H1 (cell line): ENCODE results near the gene SEMA3G. TPM values are rescaled to one million over a fixed set of nuclear protein-coding genes. Genes with fewer than 3 reads are reported as not detected.

ENCODE experiments used
- CTCF ChIA-PET: fragments of 300-600 bp; sonication (Branson Sonifier 250); formaldehyde crosslinking; loops from one replicate; lab custom pipeline; 2021; ENCODE audit not compliant: partially characterized antibody; lab: Charles Lee
- POLR2A ChIA-PET: fragments of 300-600 bp; sonication (Branson Sonifier 250); formaldehyde crosslinking; loops from one replicate; lab custom pipeline; 2021; ENCODE audit warnings: inconsistent platforms; ENCODE audit not compliant: partially characterized antibody; lab: Charles Lee
- DNase-seq, 2 experiments: peaks; one replicate each; pipeline versions ENCODE4 v3.0.0 to v3.0.0-alpha.2; 2010 to 2022; ENCODE audit warnings: low spot score in 2 of 2, low read depth in 1 of 2, mixed read lengths in 1 of 2
- FAIRE-seq: peaks from 2 replicates; lab custom pipeline; 2011; peaks lifted over from hg19 to GRCh38; lab: Jason Lieb, UNC
- H2AFZ ChIP-seq: 2 replicates; pipeline ENCODE4 v1.8.1; 2012; ENCODE audit warnings: low read length, inconsistent platforms
- H2AK5ac ChIP-seq: 2 replicates; pipeline ENCODE4 v1.6.1; 2013; ENCODE audit warnings: low read depth, low read length
- H2BK120ac ChIP-seq: replicated peaks from 2 replicates; pipeline ENCODE3; 2013; ENCODE audit warnings: low read depth, low read length, inconsistent platforms
- H2BK12ac ChIP-seq: 2 replicates; pipeline ENCODE4 v1.6.1; 2013; ENCODE audit warnings: low read depth, low read length
- H2BK15ac ChIP-seq: 2 replicates; pipeline ENCODE4 v1.6.1; 2013; ENCODE audit warnings: low read length
- H2BK20ac ChIP-seq: 2 replicates; pipeline ENCODE4 v1.6.1; 2013; ENCODE audit warnings: low read length
- H2BK5ac ChIP-seq: 2 replicates; pipeline ENCODE4 v1.6.1; 2013; ENCODE audit warnings: low read depth, low read length
- H3K14ac ChIP-seq: 2 replicates; pipeline ENCODE4 v1.6.1; 2013; ENCODE audit warnings: inconsistent platforms; ENCODE audit not compliant: insufficient read length
- H3K18ac ChIP-seq: 2 replicates; pipeline ENCODE4 v1.6.1; 2013; ENCODE audit warnings: low read length; ENCODE audit errors: extremely low read depth
- H3K23ac ChIP-seq: 2 replicates; pipeline ENCODE4 v1.6.1; 2013; ENCODE audit warnings: inconsistent platforms; ENCODE audit not compliant: insufficient read length
- H3K23me2 ChIP-seq: 2 replicates; pipeline ENCODE4 v1.6.1; 2013; ENCODE audit warnings: low read depth, low read length
- H3K27ac ChIP-seq: 2 replicates; pipeline ENCODE4 v1.6.1; 2011; ENCODE audit warnings: low read depth, low read length, inconsistent platforms
- H3K27me3 ChIP-seq, 4 experiments: replicated peaks in 1 of 4; 1 replicate in 1 of 4; 2 replicates in 3 of 4; pipeline versions ENCODE4 v1.6.1 to v1.8.1; 2011 to 2013; ENCODE audit warnings: low read length in 3 of 4, mild to moderate bottlenecking in 3 of 4, inconsistent platforms in 2 of 4, mixed read lengths in 2 of 4, moderate library complexity in 1 of 4; ENCODE audit not compliant: control insufficient read depth in 3 of 4, insufficient read depth in 3 of 4; ENCODE audit errors: extremely low read depth in 1 of 4
- H3K36me3 ChIP-seq, 4 experiments: 2 replicates each; pipeline versions ENCODE4 v1.6.1 to v1.8.1; 2011 to 2013; ENCODE audit warnings: mild to moderate bottlenecking in 4 of 4, low read length in 3 of 4, moderate library complexity in 2 of 4, control low read depth in 1 of 4, inconsistent platforms in 1 of 4; ENCODE audit not compliant: insufficient read depth in 4 of 4, control insufficient read depth in 2 of 4
- H3K4ac ChIP-seq: replicated peaks from 2 replicates; pipeline ENCODE3; 2013; ENCODE audit warnings: low read length, low read depth, mixed read lengths, inconsistent platforms; ENCODE audit not compliant: insufficient read length
- H3K4me1 ChIP-seq, 4 experiments: replicated peaks in 1 of 4; 1 replicate in 1 of 4; 2 replicates in 3 of 4; pipeline versions ENCODE4 v1.6.1 to v1.8.1; 2011 to 2013; ENCODE audit warnings: low read length in 3 of 4, inconsistent platforms in 2 of 4, mixed read lengths in 1 of 4; ENCODE audit not compliant: insufficient read depth in 4 of 4, control insufficient read depth in 3 of 4
- H3K4me2 ChIP-seq, 2 experiments: 2 replicates each; pipeline versions ENCODE4 v1.6.1 to v1.8.1; 2011 to 2013; ENCODE audit warnings: low read depth in 2 of 2, low read length in 2 of 2, control low read depth in 1 of 2, inconsistent platforms in 1 of 2, mild to moderate bottlenecking in 1 of 2; ENCODE audit not compliant: insufficient read depth in 1 of 2
- H3K4me3 ChIP-seq, 4 experiments: fragments of 200-600, 300-600 bp in 1 of 4; sonication (generic), shearing (Covaris generic), sonication (Bioruptor Twin) in 1 of 4; 2 replicates each; pipeline versions ENCODE4 v1.5.1 to v1.8.1; 2011 to 2016; ENCODE audit warnings: low read length in 4 of 4, low read depth in 3 of 4, control low read depth in 2 of 4, inconsistent platforms in 2 of 4, mild to moderate bottlenecking in 2 of 4, mixed read lengths in 1 of 4, moderate library complexity in 1 of 4; ENCODE audit not compliant: insufficient read depth in 2 of 4; ENCODE audit errors: extremely low read depth in 1 of 4
- H3K56ac ChIP-seq: replicated peaks from 2 replicates; pipeline ENCODE3; 2013; ENCODE audit warnings: low read depth, mild to moderate bottlenecking, mixed read lengths, low read length, inconsistent platforms; ENCODE audit not compliant: insufficient read length
- H3K79me1 ChIP-seq: 2 replicates; pipeline ENCODE4 v1.6.1; 2013; ENCODE audit warnings: low read depth, low read length, control low read depth
- H3K79me2 ChIP-seq, 2 experiments: 2 replicates each; pipeline versions ENCODE4 v1.6.1 to v1.8.1; 2012 to 2013; ENCODE audit warnings: low read length in 2 of 2, mild to moderate bottlenecking in 2 of 2, inconsistent platforms in 1 of 2; ENCODE audit not compliant: insufficient read depth in 2 of 2, control insufficient read depth in 1 of 2
- H3K9ac ChIP-seq, 4 experiments: replicated peaks in 1 of 4; 1 replicate in 1 of 4; 2 replicates in 3 of 4; pipeline versions ENCODE4 v1.6.1 to v1.8.1; 2011 to 2013; ENCODE audit warnings: low read depth in 3 of 4, low read length in 3 of 4, control low read depth in 2 of 4, mild to moderate bottlenecking in 2 of 4, moderate library complexity in 2 of 4, inconsistent platforms in 1 of 4; ENCODE audit errors: extremely low read depth in 1 of 4
- H3K9me3 ChIP-seq, 2 experiments: 2 replicates each; pipeline versions ENCODE4 v1.6.1 to v1.8.1; 2012 to 2013; ENCODE audit warnings: mild to moderate bottlenecking in 2 of 2, moderate library complexity in 2 of 2, control low read depth in 1 of 2, inconsistent platforms in 1 of 2, low read depth in 1 of 2, low read length in 1 of 2, mixed read lengths in 1 of 2; ENCODE audit not compliant: insufficient read depth in 2 of 2
- H4K20me1 ChIP-seq, 2 experiments: replicated peaks in 1 of 2; 2 replicates each; pipeline versions ENCODE3 to v1.8.1; 2011 to 2013; ENCODE audit warnings: inconsistent platforms in 2 of 2, low read length in 2 of 2, mild to moderate bottlenecking in 1 of 2; ENCODE audit not compliant: insufficient read depth in 2 of 2, control insufficient read depth in 1 of 2
- H4K5ac ChIP-seq: 2 replicates; pipeline ENCODE4 v1.6.1; 2013; ENCODE audit warnings: low read length, low read depth, mixed read lengths, inconsistent platforms; ENCODE audit not compliant: insufficient read length
- H4K8ac ChIP-seq: 2 replicates; pipeline ENCODE4 v1.8.0; 2013; ENCODE audit warnings: mild to moderate bottlenecking, moderate library complexity, low read length, inconsistent platforms; ENCODE audit not compliant: insufficient read depth; ENCODE audit errors: extremely low read depth
- H4K91ac ChIP-seq: replicated peaks from 2 replicates; pipeline ENCODE3; 2013; ENCODE audit warnings: low read length, mixed read lengths, inconsistent platforms; ENCODE audit not compliant: insufficient read length
- EGR1 ChIP-seq: IDR thresholded peaks from 2 replicates; pipeline ENCODE4 v1.6.1; 2011; ENCODE audit warnings: low read depth, low read length, borderline replicate concordance
- WGBS, 2 experiments: shearing (Covaris generic) in 1 of 2; methylation state at CpG; one replicate each; pipeline versions ENCODE4 v1.1.6 to v1.1.7; 2013 to 2015; ENCODE audit warnings: low lambda C conversion rate in 2 of 2, mixed read lengths in 2 of 2, inconsistent platforms in 1 of 2, low coverage in 1 of 2, missing lambda C conversion rate in 1 of 2; ENCODE audit not compliant: insufficient replicate concordance in 2 of 2, insufficient coverage in 1 of 2, insufficient read length in 1 of 2; ENCODE audit errors: extremely low coverage in 1 of 2, missing lambda C conversion rate in 1 of 2; 5-methylcytosine and 5-hydroxymethylcytosine counted together
- polyA plus RNA-seq, 7 experiments: library from polyadenylated mRNA; depleted of rRNA in 3 of 7; stranded (reverse) in 5 of 7; unstranded in 2 of 7; fragments of >200 nt in 5 of 7; fragments of 200-250 nt in 2 of 7; gene quantifications; 1 replicate in 5 of 7; 2 replicates in 1 of 7; 4 replicates in 1 of 7; pipeline versions ENCODE4 v1.2.1 to v1.2.3, GENCODE V29; 2011 to 2013; ENCODE audit warnings: missing spikeins in 2 of 7, mixed read lengths in 2 of 7
- total RNA-seq: library from RNA; stranded (reverse); fragmentation: NEBNext Ultra II Directional; extraction: Animal tissue kit (Norgen Biotek cat#: 25700); gene quantifications from 2 replicates; pipeline ENCODE4 v1.2.1, GENCODE V29; 2021
- TF ChIP-seq, protein P1 (sequence below): IDR thresholded peaks from 2 replicates; pipeline ENCODE4 v1.6.1; 2012; ENCODE audit warnings: inconsistent platforms

The SEMA3G gene
- total and polyA plus RNA-seq, 2 of the 8 experiments (the other 6 are each of a cell fraction or from before 2014, with no cell fraction given): 0.95 to 1.5 TPM

DNA sequence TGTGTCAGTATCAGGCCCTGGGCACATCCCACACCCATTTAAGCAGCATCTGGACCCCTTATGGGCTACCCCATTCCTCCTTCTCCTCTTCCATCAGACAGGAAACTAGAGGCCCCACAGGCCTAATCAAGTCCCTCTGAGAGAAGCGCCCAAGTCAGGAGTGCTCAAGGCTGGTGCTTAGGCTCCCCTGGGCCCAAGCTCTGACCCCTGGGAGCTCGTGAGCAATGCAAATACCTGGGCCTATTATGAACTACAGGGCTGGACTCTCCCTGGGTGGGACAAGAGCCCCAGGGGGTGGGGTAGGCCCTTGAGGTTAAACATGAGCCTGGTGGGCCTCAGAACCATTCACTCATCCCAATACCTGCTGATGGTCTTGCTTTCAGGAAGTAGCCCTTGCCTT is 57.4 kb downstream of the SEMA3G start:
- Histone ChIP-seq H3K79me1 (no peaks in the 10 kb centered on the region; the same call in 1 of the 2 replicates), H3K56ac (no peak overlapping the region), H3K23me2 (no peaks in the 10 kb centered on the region), H3K9me3 (no peaks in the 10 kb centered on the region), H3K18ac (no peak overlapping the region), H3K4me2 (no peak overlapping the region), H4K8ac (no peak overlapping the region), H3K79me2 (no peaks in the 10 kb centered on the region), H4K5ac (no peak overlapping the region), H2BK20ac (no peak overlapping the region), H2AK5ac (no peak overlapping the region), H2BK120ac (no peak overlapping the region), H4K20me1 (peaks cover 0 to 5% of the 10 kb centered on the region in 2 experiments), H4K91ac (no peak overlapping the region), H2BK5ac (no peak overlapping the region), H3K27ac (no peak overlapping the region), H3K9ac (no peak overlapping the region), H2BK12ac (no peak overlapping the region), H2AFZ (no peak overlapping the region), H3K27me3 (no peaks in the 10 kb centered on the region), H3K23ac (no peak overlapping the region), H2BK15ac (no peak overlapping the region), H3K36me3 (no peaks in the 10 kb centered on the region), H3K14ac (no peak overlapping the region), H3K4ac (no peak overlapping the region), H3K4me1 (peaks cover 0 to 3% (median under 1%) of the 10 kb centered on the region in 4 experiments; a peak in 3 of 7 replicates), H3K4me3 (no peak overlapping the region)
- POLR2A ChIA-PET: interaction anchor here (1.0 to 3.3 kb wide), 3 partner anchors 11 to 95 kb away, joined by 3 to 26 read pairs (median 3); no protein-coding TSS in a partner anchor
- DNase-seq: no peak
- 66% methylated on average over 2 of the region's 2 CpGs; no CpG with 5 or more reads in 1 of the 2 experiments for WGBS, 2 experiments
- no peak for FAIRE-seq
- no peak for TF ChIP-seq EGR1
- TF ChIP-seq, protein P1, sequence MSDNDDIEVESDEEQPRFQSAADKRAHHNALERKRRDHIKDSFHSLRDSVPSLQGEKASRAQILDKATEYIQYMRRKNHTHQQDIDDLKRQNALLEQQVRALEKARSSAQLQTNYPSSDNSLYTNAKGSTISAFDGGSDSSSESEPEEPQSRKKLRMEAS: no peak
- CTCF ChIA-PET: interaction anchor here (0.6 to 13.7 kb wide), 25 partner anchors 8 to 383 kb away, joined by 3 to 271 read pairs (median 7); partner anchors contain the start of genes GLYCTK, SEMA3G, TLR9 and TNNC1
